Measurements from ENCODE around the gene CTR9. TPM values are rescaled to one million over a fixed set of nuclear protein-coding genes. Genes with fewer than 3 reads are reported as not detected.

Gene CTR9
- total and polyA plus RNA-seq, 4 donors = 12.5 to 33.4 (median 19.7) TPM

- no peak for TF ChIP-seq EGR1 (IDR thresholded peaks at IDR 0.05; ENCODE audit: low read depth in 2 of 2)
- no peak for TF ChIP-seq GABPA (IDR thresholded peaks at IDR 0.05 in 1 of 2, conservative IDR thresholded peaks at IDR 0.05 in 1 of 2)
- no peak for TF ChIP-seq SP1 (IDR thresholded peaks at IDR 0.05)
- TF ChIP-seq HNF4G (IDR thresholded peaks at IDR 0.05) = no peak
- no peak for TF ChIP-seq RXRA (IDR thresholded peaks at IDR 0.05)
- TF ChIP-seq JUND (IDR thresholded peaks at IDR 0.05) = no peak
- TF ChIP-seq YY1 (IDR thresholded peaks at IDR 0.05) = no peak
- TF ChIP-seq, protein P1, sequence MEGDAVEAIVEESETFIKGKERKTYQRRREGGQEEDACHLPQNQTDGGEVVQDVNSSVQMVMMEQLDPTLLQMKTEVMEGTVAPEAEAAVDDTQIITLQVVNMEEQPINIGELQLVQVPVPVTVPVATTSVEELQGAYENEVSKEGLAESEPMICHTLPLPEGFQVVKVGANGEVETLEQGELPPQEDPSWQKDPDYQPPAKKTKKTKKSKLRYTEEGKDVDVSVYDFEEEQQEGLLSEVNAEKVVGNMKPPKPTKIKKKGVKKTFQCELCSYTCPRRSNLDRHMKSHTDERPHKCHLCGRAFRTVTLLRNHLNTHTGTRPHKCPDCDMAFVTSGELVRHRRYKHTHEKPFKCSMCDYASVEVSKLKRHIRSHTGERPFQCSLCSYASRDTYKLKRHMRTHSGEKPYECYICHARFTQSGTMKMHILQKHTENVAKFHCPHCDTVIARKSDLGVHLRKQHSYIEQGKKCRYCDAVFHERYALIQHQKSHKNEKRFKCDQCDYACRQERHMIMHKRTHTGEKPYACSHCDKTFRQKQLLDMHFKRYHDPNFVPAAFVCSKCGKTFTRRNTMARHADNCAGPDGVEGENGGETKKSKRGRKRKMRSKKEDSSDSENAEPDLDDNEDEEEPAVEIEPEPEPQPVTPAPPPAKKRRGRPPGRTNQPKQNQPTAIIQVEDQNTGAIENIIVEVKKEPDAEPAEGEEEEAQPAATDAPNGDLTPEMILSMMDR (IDR thresholded peaks at IDR 0.05; ENCODE audit: low read depth, low read length, missing input control) = no peak
- TF ChIP-seq, protein P2, sequence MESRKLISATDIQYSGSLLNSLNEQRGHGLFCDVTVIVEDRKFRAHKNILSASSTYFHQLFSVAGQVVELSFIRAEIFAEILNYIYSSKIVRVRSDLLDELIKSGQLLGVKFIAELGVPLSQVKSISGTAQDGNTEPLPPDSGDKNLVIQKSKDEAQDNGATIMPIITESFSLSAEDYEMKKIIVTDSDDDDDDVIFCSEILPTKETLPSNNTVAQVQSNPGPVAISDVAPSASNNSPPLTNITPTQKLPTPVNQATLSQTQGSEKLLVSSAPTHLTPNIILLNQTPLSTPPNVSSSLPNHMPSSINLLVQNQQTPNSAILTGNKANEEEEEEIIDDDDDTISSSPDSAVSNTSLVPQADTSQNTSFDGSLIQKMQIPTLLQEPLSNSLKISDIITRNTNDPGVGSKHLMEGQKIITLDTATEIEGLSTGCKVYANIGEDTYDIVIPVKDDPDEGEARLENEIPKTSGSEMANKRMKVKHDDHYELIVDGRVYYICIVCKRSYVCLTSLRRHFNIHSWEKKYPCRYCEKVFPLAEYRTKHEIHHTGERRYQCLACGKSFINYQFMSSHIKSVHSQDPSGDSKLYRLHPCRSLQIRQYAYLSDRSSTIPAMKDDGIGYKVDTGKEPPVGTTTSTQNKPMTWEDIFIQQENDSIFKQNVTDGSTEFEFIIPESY (IDR thresholded peaks at IDR 0.05) = no peak
- H3K9me3 ChIP-seq (ENCODE audit: control insufficient read depth in 4 of 4, low read length in 3 of 4) = no peaks in the 10 kb centered on the region
- no peak overlapping the region for H3K27ac ChIP-seq (ENCODE audit: low read depth in 1 of 2, low read length in 2 of 2)
- no peak for DNase-seq (ENCODE audit: low spot score)
- H3K36me3 ChIP-seq (ENCODE audit: control insufficient read depth in 4 of 4, insufficient read depth in 3 of 4, low read depth in 1 of 4, low read length in 3 of 4) = peaks cover 0 to 4% (median 2%) of the 10 kb centered on the region in 4 donors
- H3K27me3 ChIP-seq (ENCODE audit: control insufficient read depth in 4 of 4, insufficient read depth in 4 of 4, low read length in 3 of 4) = no peaks in the 10 kb centered on the region
- H3K4me3 ChIP-seq (ENCODE audit: low read depth in 1 of 3, low read length in 3 of 3) = no peak overlapping the region
- no peaks in the 10 kb centered on the region for H3K4me1 ChIP-seq (ENCODE audit: control insufficient read depth in 4 of 4, insufficient read depth in 4 of 4, low read length in 3 of 4)
- H3K9ac ChIP-seq (ENCODE audit: low read depth in 1 of 2, low read length in 2 of 2) = no peak overlapping the region
- WGBS = 79% methylated on average over 10 of the region's 10 CpGs
Observed at GRCh38 chr11:10784232-10785145, 33.4 kb downstream of the CTR9 start.

- Histone ChIP-seq H3K36me3 (ENCODE audit: control insufficient read depth in 4 of 4, insufficient read depth in 3 of 4, low read depth in 1 of 4, low read length in 3 of 4) (peaks cover 0 to under 1% (median under 1%) of the 10 kb centered on the region in 4 donors), H3K4me3 (ENCODE audit: low read depth in 1 of 3, low read length in 3 of 3) (no peak overlapping the region), H3K27me3 (ENCODE audit: control insufficient read depth in 4 of 4, insufficient read depth in 4 of 4, low read length in 3 of 4) (no peaks in the 10 kb centered on the region), H3K4me1 (ENCODE audit: control insufficient read depth in 4 of 4, insufficient read depth in 4 of 4, low read length in 3 of 4) (no peaks in the 10 kb centered on the region), H3K9me3 (ENCODE audit: control insufficient read depth in 4 of 4, low read length in 3 of 4) (no peaks in the 10 kb centered on the region), H3K9ac (ENCODE audit: low read depth in 1 of 2, low read length in 2 of 2) (no peak overlapping the region), H3K27ac (ENCODE audit: low read depth in 1 of 2, low read length in 2 of 2) (no peak overlapping the region)
- no peak for DNase-seq (ENCODE audit: low spot score)
- no peak for TF ChIP-seq JUND (IDR thresholded peaks at IDR 0.05)
- TF ChIP-seq, protein P2 (IDR thresholded peaks at IDR 0.05) = no peak
- no peak for TF ChIP-seq FOXA1 (IDR thresholded peaks at IDR 0.05)
- TF ChIP-seq, protein P3, sequence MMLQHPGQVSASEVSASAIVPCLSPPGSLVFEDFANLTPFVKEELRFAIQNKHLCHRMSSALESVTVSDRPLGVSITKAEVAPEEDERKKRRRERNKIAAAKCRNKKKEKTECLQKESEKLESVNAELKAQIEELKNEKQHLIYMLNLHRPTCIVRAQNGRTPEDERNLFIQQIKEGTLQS (IDR thresholded peaks at IDR 0.05) = no peak
- WGBS = 88% methylated on average over 4 of the region's 4 CpGs
Observed at GRCh38 chr11:10785146-10785474, 34.1 kb downstream of the CTR9 start.

Data from liver (tissue), 9 donors.